Superior temporal gyrus (tissue), 1 donor: Measurements from ENCODE around the gene AIFM3.
"Not testable (repeated sequence)": the region's sequence is repeated elsewhere in the genome, so short reads cannot be mapped to it uniquely, and the experiment has no call there.

ENCODE experiments used
- DNase-seq: peaks from one replicate; pipeline ENCODE4 v3.0.0-alpha.2; 2016; ENCODE audit errors: extremely low spot score

The AIFM3 gene

DNA sequence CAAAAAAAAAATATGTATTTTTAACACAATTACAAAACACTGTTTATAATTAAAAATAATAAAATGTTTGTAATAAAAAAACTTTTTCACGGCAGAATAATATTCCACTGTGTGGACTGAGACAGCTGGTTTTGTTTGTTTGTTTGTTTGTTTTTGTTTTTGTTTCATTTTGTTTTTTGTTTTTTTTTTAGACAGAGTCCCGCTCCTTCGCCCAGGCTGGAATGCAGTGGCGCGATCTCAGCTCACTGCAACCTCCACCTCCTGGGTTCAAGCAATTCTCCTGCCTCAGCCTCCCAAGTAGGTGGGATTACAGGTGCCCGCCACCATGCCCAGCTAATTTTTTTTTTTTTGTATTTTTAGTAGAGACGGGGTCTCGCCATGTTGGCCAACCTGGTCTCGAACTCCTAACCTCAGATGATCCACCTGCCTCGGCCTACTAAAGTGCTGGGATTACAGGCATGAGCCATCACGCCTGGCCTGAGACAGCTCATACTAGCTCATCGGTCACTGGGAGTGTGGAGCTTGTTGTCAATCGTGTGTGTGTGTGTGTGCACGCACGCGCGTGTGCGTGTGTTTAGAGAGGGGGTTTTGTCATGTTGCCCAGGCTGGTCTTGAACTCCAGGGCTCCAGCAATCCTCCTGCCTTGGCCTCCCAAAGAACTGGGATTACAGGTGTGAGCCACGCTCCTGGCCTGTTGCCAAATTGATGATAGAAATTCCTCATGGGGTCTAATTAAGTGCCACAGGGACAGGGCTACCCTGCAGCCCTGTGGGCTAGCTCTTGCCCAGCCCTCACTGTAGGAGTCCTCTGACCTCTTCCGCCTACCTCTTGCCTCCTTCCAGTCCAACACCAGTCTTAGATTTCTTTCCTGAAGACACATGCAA is 7.2 kb upstream of the AIFM3 start:
- DNase-seq, result no peak

DNA sequence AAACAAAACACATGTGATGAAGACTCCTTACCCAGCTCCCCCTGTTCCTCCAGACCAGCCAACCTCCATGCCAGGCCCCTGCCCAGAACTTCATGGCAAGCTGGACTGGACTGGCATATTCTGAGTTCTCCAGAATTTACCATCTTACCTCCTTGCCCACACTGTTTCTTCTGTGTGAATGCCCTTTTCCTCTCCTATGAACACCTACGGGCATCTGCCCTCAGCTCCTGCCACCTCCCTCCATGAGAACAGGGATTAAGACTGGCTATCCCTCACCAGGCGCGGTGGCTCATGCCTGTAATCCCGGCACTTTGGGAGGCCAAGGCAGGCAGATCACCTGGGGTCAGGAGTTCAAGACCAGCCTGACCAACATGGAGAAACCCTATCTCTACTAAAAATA is 6.4 kb upstream of the AIFM3 start:
- DNase-seq, result no peak

DNA sequence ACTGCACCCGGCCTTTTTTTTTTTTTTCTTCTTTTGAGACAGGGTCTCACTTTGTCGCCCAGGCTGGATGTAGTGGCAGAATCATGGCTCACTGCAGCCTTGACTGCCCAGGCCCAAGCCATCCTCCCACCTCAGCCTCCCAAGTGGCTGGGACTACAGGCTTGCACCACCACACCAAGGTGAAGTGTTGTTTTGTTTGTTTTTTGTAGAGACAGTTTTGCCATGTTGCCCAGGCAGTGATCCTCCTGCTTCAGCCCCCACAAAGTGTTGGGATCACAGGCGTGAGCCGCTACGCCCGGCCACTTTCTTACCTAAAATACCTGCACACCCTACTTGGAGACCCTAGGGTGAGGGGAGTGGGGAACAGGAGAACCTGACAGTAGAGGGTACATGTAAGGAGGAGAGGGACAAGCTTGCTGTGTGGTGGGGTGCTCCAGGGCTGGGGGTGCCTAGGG is 4.5 kb upstream of the AIFM3 start:
- DNase-seq, result no peak

DNA sequence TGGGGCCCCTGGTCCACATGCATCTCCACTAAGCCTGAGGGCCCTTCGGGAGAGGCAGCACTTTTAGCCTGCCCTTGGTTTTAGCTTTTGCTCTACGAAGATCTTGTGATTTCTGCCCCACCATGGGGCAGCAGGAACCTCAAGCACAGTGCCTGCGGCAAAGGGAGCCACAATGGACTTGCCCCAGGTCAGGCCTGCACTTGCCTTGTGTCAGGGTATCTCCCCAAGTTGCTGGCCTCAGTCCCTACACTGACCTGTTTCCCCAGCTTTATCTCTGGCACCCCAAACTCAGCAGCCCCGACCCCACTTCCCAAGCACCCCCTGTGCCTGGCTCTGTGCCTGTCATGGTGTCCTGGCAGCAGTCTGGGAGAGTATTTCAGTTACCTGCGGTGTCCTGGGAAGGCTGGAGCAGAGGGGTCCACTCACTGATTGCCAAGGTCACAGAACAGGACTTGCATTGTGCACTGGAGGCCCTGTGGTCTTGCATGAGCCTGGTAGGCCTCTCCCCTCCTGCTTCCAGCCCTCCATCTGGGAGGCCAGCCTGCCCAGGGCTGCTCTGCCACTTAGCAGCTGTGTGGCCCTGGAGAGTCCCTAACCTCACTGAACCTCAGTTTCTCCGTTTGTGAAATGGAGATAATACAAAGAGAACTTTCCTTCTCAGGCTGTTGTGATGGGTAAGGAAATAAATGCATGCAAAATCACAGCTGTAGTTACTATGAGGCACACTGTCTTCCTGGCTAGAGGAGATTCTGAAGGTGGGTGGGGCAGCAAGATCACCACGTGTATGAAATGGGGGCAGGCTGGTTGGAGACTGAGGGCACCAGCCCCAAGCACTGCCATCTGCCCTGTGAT is 3.6 kb upstream of the AIFM3 start:
- no peak for DNase-seq

DNA sequence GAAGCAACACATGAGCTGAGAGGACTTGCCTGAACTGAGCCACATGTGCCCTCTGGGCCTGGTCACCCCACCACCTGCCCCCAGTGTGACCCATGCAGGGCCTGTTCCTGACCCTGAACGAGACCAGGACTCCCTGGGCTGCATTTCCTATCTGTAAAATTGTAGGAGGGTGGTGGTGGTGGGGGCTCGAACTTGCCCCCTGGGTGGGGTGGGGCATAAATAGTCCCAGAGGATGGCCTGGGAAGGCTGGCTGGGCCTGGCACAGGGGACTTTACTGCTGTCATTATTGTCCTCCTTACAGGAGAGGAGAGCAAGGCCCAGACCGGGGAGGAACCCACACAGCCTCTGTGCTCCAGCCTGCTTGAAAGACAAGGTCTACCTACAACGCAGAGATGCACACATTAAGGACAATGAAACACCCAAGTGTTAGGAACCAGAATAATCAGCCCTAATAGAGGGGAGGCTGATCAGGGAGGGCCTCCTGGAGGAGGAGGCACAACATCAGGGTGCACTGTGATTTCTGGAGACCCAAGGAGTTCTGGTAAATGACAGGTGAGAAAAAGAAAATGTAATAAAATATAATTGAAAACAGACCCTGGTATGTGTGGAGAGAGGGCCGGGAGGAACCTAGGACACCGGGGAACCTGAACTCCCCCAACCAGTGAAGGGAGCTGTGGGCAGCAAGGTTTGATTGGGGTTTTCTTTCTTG is 2.8 kb upstream of the AIFM3 start:
- DNase-seq, result no peak

DNA sequence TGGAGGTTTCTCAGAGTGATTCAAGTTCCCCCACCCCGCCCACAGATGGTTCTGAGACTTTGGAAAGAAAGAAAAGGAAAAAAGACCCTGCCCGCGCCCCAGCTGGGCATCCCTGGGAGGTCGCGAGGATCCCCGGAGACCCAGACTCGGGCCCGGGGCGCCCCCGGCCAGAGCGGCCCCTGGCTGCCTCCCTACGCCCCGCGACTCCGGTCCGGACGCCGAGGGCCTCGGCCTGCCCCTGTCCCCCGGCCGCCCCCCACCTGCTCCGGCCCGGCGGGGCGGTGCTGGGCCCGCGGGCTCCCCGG is 2.3 kb upstream of the AIFM3 start:
- DNase-seq, result no peak

DNA sequence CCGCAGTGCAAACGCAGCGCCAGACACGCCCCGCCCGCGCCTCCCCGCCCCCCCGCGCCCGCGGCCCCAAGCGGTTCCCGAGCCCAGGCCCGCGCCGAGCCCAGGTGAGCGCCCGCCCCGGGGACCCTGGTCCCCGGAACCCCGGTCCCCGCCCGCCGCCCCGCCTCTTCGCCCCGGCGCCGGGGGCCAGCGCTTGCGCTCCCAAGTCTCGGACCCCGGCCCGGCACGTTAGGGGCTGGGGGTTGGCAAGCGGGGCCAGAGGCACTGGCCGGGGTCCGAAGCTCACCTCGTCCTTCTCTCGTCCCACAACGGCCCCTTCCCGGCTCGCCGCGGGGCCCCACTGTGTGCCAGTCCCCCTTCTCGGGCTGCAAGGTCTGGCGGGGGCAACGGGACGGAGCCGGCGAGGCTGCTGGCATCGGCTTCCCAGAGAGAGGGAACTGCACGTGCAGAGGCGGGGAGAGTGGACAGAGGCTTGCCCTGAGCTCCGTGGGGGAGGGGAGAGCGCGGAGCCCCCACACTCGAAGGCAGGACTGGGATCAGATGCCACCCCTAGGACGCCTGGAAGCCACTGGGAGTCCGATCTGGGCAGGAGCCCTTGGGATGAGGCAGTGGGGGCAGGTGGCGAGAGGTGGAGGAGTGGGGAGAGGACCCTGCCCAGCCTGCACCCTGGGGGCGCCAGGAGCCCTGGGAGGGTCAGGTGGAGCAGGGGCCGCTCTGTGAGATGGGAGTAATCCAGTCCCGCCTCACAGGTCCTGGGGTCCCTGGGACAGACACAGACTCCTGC is 1.8 kb upstream of the AIFM3 start:
- DNase-seq, result no peak

DNA sequence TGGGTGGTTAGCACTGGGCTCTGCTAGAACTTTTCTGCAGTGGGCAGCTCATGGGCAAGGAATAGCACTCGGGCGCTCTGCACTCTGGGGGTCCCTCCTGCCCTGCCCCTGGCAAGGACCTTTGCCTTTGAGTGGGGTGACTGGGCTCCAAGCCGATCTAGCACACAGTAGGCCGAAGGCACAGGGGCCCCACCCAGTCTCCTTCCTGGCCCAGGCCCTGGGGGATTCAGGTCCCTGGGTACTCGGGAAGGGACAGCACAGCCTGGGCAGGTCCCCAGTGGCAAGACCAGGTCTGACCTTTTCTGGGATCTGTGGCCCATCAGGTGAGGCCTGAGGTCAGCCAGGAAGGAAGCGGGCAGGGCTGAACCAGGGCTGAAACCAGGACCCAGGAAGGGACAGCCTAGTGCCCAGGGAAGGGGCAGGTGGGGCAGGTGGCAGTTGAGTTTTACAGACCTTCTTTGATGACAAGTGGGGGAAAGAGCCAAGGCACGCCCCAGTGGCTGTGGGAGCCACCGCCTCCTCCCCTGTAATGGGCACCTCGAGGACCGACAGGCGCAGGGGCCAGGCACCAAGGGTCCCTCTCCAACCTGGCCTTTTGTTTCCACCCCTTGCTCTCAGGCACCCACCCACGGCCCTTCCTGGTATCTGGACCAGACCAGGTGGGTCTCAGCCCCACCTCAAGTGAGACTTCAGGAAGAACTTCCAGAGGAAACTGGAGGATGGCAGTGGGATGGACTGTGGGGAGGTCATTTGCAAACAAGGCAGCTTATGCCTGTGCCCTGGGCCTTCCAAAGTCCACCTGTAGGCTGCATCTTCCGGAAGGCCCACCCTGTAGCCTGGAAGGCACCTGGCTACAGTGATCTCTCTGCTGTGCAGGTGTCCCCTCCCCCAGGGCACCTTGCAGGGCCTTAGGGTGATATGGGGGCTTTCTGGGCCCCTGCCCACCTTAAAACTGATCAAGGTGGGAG is 883 bp upstream of the AIFM3 start:
- DNase-seq, result no peak

DNA sequence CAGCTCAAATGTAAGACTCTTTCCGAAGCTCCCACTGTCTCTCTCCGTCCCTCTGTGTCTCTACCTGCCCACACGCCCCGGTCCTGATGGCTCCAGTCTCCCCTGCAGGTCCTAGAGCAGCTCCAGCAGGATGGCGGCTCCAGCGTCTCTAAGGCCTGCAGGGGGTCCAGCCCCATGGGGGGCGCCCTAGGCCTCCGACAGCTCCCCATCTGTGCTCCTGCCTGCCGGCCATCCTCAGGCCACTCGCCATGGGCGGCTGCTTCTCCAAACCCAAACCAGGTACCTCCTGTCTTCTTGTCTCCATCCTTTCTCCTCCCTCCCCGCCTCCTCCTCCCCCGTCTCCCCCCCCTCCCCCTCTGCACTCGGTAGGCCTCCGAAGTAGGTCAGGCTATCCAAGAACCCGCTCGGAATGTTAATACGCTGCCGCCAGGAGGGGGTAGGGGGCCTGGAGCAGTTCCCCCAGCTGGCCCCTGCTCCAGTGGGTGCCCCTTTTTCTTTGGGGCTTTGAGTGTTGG is 699 bp downstream of the AIFM3 start:
- no peak for DNase-seq

DNA sequence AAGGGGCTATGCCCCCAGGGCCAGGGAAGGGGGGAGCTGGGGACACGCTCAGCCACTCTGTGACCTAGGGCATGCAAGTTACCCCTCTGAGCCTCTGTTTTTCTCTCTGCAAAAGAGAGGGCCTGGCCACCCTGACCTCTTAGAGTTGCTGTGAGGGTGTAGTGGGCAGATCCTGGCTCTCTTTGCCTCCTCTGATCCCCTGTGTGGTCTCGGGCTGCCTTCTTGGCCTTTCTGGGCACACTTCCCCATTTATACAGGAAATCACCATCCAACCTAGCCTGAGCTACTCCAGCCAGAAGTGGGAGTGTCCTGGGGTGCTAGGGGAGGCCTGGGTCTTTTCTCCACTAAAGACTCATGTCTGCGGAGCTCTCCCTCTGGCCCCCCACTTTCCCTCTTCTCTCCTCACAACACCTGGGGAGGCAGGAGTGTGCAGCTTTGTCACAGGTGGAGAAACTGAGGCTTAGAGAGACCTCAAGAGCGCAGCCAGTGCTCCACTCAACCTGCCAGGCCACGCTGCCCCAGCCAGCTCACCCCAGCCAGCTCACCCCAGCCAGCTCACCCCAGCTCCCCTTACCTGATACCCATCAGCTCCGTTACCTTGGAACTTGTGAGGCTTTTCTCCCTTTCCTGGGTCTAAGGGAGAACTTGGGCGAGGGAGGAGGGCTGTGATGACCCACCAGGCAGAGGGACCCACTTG is 1.4 kb downstream of the AIFM3 start:
- DNase-seq, result no peak

DNA sequence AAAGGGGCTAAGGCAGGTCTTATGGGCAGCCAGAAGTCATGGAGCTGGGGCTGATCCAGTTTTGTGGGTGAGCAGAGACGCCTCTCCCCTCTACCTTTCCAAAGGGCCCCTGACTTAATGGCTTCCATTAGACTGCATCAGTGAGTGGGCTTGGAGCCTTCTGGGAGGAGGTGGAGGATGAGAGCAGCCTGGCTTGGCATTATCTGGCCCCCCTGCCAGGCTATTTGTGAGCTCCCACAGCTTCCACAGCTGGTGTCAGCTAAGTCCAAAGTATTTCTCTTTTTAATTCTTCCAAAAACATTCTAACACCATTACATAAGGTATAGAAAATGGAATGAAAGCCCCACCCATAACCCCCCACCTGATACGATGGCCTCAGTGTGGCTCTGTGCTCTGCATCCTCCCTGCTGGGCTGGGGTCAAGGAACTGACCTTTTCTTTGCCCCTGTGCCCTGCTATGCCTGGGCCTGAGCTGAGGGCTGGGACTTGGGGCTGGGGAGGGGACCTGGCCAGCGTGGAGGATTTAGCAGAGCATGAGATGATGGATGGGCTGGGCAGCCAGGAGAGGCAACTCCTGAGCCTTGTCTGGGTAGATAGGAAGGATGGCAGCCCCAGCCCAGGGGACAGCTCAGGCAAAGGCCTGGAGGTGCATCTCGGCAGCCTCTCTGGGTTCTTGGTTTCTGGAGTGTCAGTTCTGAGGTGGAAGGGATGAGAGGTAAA is 4.0 kb downstream of the AIFM3 start:
- no peak for DNase-seq

DNA sequence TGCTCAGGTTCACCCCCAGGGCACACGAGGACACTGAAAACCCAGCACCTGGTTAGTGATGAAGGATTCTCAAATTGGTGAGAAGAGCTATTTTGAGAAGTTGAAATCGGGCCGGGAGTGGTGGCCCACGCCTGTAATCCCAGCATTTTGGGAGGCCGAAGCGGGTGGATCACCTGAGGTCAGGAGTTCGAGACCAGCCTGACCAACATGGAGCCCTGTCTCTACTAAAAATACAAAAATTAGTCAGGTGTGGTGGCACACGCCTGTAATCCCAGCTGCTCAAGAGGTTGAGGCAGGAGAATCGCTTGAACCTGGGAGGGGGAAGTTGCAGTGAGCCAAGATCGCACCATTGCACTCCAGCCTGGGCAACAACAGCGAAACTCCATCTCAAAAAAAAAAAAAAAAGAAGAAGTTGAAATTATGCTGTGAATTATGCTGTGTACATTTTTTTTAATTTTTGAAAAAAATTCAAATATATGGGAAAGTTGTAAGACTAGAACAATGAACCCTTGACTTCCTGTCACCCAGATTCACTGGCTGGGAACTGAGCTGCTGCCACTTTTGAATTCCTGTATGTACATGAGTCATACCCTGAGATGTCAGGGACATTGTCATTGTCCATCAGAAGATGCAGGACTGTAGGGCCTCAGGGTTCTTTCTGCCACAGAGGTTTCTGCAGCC is 5.1 kb downstream of the AIFM3 start:
- DNase-seq, result not testable (repeated sequence)

DNA sequence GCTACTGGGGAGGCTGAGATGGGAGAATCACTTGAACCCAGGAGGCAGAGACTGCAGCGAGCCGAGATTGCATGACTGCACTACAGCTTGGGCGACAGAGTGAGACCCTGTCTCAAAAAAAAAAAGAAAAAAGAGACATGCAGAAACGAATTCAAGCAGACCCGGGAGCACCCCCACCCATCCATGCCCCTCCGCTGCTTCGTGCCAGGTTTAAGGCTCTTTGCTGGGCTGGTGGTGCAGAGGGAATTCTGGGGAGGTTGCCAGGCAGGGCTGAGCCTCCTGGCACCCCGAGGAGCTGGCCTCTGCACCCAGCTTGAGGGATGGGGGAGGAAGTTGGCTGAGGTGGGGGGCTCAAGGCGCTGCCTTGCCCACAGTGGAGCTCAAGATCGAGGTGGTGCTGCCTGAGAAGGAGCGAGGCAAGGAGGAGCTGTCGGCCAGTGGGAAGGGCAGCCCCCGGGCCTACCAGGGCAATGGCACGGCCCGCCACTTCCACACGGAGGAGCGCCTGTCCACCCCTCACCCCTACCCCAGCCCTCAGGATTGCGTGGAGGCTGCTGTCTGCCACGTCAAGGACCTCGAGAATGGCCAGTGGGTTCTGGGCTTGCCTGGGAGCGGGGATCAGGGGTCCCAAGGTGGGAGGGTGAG is 6.0 kb downstream of the AIFM3 start:
- no peak for DNase-seq

DNA sequence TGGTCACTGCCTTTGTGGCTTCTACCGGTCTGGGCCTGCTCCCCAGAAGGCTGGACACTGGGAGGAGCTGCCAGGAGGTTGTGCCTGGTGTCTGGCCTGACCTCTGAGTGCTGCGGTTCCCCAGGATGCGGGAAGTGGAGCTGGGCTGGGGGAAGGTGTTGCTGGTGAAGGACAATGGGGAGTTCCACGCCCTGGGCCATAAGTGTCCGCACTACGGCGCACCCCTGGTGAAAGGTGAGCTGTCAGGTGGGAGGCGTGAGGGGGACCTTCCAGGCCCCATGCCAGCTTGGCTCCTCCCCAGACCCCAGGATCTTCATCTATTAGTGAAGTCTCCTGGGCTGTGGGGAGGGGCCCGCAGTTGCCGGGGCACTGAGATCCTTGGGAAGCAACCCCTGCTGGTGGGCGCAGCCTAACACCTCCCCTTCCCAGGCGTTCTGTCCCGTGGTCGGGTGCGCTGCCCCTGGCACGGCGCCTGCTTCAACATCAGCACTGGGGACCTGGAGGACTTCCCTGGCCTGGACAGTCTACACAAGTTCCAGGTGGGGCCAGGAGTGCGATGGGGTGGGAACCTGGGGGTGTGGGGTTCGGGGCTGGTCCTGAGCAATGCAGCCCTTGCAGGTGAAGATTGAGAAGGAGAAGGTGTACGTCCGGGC is 6.7 kb downstream of the AIFM3 start:
- DNase-seq, result no peak

DNA sequence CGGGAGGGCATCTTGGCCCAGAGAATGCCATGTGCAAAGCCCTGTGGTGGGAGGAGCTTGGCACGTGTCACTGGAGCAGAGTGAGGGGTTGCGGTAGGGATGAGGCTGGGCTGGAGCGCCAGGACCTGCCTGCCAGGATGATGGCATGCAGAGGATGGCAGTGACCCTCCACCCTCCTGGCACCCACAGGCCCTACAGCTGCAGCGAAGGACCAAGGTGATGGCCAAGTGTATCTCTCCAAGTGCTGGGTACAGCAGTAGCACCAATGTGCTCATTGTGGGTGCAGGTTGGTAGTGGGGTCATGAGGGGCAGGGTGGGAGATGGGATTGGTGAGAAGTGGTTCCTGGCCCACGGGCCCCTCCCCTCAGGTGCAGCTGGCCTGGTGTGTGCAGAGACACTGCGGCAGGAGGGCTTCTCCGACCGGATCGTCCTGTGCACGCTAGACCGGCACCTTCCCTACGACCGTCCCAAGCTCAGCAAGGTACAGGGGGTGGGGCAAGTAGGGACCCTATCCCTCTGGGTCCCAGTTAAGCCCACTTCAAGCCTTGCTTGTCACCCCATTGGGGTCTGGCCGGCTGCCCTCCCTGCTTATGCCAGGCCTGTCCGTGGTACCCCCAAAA is 7.4 kb downstream of the AIFM3 start:
- no peak for DNase-seq

DNA sequence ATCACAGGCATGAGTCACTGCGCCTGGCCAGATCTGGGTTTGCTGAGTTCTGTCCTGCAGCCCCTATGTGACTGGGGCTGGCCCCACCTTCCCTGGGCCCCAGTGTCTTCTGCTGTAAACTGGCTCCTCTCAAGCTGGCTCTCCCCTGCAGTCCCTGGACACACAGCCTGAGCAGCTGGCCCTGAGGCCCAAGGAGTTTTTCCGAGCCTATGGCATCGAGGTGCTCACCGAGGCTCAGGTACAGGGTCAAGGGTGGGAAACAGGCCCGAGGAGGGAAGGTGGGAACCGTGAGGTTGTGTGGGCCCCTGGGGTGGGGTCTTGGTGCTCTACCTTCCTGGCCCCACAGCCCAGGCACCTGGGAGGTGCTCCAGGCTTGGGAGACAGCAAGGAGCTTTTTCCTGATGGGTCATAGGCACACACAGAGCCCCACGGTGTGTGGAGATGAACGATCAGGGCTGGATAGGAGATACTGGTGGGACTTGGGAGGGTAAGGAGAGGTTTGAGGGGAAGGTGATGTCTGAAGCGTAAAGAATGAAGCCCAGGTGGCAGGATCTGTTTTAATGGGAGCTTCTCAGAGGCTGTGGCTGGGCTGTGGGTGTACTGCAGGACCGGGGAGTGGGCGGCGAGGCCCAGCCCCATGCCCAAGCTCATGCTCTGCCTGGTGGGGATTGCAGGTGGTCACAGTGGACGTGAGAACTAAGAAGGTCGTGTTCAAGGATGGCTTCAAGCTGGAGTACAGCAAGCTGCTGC is 8.7 kb downstream of the AIFM3 start:
- DNase-seq, result no peak
